GM21717 (cell line): ENCODE measurements around the gene COBL.

Experiments used
- ATAC-seq: cut with Tn5 transposase; IDR thresholded peaks from one replicate; pipeline ENCODE4 v1.9.1; 2021; ENCODE audit warnings: mild to moderate bottlenecking, moderate library complexity; ENCODE audit not compliant: unreplicated experiment

COBL gene

GRCh38 chr7:51256209-51256781 lies 60.3 kb downstream of the COBL start:
- no peak for ATAC-seq

DNA sequence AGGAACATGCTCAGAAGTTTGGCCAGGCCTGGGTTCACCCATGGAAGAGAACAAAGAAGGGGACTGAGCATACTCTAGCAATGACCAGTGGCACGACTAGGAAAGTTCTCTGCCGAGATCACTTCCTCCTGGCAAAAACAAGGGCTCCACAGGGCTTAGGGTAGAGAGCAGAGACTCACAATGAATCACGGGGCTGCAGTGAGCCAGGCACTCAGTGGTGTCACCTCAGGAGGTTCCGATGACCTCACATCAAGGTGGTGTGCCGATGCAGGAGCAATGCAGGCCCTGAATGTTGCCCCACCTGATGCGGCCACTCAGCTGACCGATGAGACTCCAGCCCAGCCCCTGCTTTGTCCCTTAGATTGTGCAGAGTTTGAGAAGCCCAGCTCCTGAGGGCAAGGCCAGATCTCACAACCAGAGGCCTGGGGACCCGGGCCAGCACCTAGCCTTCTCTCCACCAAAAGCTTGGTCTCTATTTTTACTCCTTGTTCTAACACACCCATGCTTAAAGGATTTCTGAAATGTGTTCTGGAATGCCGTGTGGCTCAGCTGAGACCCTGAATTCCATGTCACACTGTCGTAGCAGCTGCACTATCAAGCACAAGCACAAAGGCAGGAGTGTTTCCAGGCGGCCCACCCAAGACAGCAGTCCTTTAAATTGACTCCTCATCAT lies 60.9 kb downstream of the COBL start:
- ATAC-seq: no peak

- ATAC-seq: no peak
Observed at GRCh38 chr7:51255036-51255435, 61.6 kb downstream of the COBL start.

DNA sequence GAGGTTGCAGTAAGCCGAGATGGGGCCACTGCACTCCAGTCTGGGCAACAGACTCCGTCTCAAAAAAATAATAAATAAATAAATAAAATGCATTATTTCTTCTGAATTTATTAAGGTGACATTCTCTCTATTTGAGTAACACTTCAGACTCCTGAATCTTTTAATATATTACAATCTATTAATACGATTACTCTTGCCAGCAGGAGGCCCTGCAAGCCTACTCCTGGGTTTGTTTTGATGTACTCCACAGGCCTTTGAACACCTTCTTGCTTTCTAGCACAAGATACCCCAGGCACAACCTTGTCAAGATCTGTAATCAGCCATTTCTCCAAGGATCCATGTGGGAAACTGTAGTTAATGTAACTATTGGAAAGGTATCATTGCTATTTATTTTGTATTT lies 63.5 kb downstream of the COBL start:
- no peak for ATAC-seq

- ATAC-seq: no peak
Observed at GRCh38 chr7:51251290-51251689, 65.3 kb downstream of the COBL start.

GRCh38 chr7:51250512-51250911 lies 66.1 kb downstream of the COBL start:
- ATAC-seq: no peak

DNA sequence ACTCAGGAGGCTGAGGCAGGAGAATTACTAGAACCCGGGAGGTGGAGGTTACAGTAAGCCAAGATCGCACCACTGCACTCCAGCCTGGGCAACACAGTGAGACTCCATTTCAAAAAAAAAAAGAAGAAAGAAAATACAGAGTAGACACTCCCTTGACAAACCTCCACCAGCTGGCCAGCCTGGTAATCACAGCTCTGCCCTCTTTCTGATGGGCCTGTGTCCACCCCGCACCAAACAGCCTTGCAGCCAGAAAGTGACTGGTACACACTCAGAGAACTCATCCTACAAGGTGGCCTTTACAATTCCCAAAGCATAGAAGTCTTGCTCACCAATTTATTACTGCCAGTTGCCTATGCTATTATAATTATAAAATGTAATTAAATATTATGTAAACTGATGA lies 66.6 kb downstream of the COBL start:
- ATAC-seq: no peak

DNA sequence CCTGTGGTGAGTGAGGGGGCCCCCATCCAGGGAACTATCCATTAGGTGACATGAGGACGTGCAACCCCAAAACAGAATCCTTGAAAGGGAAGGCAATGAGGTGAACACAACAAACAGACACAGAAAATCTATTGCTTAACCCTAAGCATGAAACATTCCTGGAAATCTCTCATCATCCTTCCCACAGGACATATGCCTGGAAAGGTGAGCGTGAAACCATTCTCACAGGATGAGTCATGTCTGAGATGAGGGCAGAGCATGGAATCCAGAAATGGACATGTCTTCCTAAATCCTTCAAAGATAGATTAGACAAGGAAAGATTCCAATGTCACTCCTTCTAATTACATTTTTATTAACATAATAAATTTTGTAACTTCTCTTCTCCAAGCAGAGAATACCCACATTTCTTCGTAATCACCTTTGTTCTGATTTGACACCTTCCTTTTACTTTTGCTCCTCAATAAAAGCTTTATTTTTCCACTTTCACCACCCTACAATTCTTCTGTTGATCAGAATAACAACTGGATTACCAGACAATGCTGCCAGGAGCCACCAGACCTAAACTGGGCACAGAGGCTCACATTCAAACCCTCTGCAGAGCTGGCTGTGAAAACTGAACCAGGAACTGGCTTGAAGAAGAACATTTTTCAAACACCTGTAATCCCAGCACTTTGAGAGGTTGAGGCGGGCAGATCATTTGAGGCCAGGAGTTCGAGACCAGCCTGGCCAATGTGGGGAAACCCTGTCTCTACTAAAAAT lies 67.2 kb downstream of the COBL start:
- ATAC-seq: no peak

DNA sequence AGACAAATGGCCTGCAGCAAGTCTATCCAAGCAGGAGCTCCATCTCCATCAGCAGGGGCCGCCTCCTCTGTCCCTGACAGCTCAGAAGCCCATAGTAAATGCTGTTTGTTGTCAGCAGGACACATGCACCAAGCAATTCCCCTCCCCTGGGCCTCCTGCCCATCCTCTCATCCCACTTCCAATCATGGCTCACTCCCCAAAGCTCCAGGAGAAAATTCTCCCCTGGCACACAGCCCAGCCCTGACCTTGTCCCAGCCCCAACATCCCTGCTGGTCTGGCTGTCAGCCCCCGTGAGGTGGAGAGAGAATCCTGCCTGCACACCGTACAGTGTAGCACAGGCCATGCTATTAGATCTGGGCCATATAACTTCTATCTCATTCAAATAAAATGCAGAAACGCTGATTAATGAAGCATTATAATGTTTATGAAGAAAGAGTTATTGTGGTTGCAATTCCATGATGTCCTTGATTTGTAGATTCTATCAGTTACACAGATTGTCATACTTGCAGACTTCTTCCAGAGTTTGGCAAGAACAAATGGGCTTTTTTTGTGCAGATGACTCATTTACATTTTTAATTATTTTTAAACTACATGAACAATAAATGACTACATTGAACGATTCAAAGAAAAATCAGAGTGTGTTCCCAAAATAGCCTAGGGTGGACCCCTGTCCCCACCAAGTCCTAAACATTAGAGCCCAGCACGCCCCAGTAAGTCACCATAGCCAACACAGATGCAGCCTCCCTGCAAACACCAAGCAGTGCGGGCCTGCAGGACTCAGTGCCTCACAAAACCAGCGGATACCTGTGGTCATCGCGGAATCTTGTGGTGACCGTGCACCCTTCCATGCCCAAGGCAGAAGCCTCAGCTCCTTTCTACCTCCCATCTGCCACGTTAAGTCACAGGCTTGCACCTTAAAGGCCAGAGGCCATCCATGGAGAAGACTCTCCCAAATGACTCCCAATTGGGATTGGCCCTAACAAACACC lies 70.1 kb downstream of the COBL start:
- ATAC-seq: no peak

DNA sequence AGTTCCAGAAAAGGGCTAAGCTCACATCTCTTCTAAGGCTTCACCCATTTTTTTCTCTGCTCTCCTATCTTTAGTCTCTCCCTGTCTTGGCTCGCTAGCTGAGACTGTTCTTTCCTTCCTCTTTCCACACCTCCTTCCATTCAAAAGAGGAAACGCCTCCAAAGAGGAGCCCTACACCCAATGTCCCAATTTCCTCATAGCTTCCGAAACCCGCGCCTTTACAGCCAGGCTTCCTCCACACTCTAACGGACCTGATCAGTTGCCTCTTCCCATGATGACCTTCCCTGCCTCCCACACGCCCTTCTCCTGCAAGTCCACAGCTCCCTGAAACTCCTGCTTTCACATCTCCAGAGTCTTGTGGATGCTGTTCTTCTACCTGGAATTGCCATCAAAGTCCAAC lies 71.7 kb downstream of the COBL start:
- ATAC-seq: no peak

- no peak for ATAC-seq
Observed at GRCh38 chr7:51244053-51244452, 72.6 kb downstream of the COBL start.

- ATAC-seq: no peak
Observed at GRCh38 chr7:51243631-51244030, 73.0 kb downstream of the COBL start.

DNA sequence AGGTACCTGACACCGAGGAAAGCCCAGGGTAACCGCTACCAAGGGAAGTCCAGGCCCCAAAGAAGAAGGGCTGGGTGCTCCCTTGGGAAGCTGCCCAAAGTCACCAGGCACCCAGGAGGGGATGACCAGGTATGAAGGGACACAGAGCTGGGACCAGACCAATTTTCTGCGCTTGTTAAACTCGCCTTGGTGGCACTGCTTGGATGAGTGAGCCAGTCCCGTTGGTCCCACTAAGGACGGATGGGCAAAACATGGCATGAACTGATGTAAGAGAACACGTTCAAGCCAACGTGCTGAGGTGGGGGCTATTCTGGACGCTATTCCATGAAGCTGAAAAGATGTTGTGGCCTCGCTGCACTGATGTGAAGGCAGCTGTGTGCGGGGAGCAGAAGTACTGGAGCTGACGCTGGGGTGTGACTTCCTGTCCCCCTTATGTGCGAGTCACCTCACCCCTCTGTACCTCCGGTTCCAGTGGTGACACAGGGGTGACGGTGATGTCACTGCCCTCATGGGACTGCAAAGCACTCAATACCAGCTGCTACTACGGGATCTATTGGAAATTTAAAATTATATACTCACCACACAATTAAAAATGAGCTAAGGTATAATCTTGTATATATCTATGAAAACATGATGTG lies 73.6 kb downstream of the COBL start:
- no peak for ATAC-seq

DNA sequence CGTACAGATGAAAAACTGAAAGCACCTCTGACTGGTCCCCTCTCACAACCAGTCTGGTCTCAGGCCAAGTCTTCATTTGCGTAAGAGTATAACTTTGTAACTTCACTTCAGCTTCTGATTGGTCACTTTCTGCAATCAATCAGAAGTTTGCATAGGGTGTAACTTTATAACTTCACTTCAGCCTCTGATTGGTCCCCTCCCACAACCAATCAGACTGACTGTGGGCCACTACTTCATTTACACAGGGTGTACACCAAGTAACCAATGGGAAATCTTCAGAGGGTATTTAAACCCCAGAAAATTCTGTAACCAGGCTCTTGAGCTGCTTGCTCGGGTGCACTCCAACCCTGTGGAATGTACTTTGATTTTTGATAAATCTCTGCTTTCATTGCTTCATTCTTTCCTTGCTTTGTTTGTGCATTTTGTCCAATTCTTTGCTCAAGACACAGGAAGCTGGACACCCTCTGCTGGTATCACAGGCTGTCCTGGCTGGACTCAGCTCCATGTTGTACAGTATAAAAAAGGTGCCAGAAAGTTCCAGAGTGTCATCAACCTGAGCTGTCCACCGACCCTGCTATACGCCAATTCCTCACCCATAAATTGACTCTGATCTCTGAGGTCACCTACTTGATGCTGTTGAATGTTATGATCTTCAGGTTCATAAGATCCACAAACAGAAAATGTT lies 74.5 kb downstream of the COBL start:
- no peak for ATAC-seq

GRCh38 chr7:51240868-51241267 lies 75.7 kb downstream of the COBL start:
- no peak for ATAC-seq

GRCh38 chr7:51239691-51240090 lies 76.9 kb downstream of the COBL start:
- ATAC-seq: no peak

GRCh38 chr7:51238981-51239495 lies 77.6 kb downstream of the COBL start:
- ATAC-seq: no peak

- no peak for ATAC-seq
Observed at GRCh38 chr7:51237446-51238133, 79.0 kb downstream of the COBL start.

DNA sequence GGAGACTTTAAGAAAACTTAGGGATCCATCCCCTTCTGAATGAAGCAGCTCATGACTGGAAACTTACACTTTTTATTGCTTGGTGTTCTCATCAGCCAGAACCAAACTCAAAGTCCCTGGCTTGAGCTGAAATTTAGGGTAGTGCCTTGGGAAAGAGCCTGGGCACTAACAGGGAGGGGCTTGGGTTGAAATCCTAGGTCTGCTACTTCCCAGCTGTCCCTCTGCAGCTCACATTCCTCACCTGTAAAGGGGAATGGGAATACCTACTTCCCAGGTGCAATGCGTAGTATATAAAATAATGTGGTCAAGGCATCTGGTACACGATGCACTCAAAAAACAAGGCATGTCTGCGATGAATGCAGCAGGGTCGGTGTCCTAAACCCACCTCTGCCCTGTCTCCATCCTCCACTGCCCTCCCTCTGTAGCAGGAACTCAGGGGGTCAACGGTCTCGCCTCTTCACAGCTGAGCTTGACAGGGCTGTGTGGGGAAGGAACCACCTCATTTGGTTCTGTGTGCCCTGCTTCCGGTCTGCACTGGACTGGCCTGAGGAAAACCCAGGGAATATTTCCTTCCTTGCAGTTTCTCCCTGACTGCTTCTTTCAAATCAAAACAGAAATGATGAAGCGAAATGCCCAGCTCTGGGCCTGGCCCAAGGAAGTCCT lies 80.0 kb downstream of the COBL start:
- ATAC-seq: no peak
